HG03139 (cell line): Measurements from ENCODE around the gene SURF4.
A peak's percentile ranks its signal among the peaks of the same experiment; 100 is the strongest.

Experiments
- ATAC-seq: cut with Tn5 transposase; IDR thresholded peaks from one replicate; pipeline ENCODE4 v1.9.1; 2021; ENCODE audit not compliant: unreplicated experiment

SURF4 gene

DNA sequence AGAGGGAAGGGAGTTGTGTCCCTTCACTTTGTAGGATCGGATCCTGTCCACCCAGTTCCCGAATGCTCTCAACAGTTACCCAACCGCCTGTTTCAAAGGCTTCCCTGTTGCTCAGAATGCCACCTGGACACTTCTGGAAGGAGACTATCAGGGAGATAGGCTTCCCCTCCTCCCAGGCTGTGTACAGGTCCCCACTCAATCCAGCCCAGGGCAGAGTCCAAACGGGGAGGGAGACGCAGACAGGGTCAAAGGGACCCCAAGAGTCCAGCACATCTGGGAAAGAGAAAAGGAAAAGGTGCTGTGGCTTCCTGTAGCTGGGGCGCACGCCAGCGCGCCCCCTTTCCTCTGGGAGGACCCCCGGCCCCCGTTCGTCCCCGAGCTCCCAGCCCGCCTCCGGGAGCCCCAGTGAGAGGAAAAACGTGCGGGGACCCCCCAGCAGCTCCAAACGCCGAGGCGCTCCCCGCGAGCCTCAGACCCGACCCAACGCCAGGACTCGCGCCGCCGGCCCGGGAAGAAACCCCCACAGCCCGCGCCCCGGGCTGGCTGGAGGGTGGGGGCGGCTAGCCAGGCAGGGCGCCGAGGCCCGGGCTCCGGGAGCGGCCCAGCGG is 640 bp downstream of the SURF4 start:
- no peak for ATAC-seq

GRCh38 chr9:133374612-133375115 is 1.2 kb downstream of the SURF4 start:
- ATAC-seq, result no peak

GRCh38 chr9:133372144-133372543 is 3.7 kb downstream of the SURF4 start:
- no peak for ATAC-seq

GRCh38 chr9:133371261-133371711 is 4.6 kb downstream of the SURF4 start:
- no peak for ATAC-seq

DNA sequence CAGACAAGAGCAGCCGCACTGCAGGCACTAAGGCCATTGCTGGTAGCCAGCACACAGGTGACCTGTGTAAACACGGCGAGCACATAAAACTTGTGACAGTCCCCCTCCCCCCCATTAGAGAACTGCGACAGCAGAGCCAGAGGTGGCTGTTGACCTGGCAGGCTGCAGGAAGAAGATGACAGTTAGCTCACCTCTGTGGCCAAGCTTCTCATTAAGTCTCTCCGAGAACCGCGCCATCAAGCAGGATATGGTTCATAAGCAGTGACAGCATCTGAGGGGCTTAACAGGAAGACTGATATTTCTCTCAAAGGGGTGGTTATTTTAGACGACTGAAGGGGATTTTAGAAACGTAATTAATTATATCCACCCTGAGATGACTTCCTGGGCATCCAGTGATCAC is 5.2 kb downstream of the SURF4 start:
- ATAC-seq, result no peak

DNA sequence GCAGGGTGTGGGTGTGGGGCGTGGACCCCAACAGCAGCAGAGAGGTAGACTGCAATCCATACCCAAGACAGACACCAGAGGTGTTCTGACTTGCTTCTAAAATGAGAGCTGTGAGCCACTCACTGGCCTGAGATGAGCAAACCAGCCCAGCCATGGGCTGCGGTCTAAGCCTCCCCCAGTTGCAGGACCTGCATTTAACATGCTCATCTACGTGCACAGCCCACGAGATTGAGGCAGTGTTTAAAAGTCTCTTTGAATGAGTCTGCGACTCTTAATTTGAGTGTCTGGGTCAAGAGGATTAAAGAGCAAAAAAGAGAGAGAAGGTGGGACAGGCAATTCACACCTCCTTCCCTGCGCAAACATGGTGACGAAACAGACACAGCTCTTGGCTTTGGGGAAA is 5.9 kb downstream of the SURF4 start:
- ATAC-seq, result no peak

DNA sequence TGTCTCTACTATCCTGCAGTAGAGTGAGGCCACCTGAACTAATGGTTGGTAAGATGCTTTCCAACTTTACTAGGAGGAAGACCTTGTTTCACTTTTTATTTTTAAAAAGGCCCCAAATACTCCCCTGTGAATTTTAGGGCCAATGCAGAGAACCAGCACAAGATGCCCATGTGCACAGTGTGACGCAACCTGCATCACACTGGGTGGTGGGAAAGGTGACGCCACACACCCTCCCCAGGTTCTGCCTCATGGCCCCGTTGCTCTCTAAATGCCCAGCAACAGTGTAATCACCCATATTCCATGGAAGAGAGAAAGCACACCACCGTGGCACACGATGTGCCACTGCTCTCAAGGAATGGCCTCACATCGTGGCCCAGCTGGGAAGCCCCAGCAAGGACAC is 6.4 kb downstream of the SURF4 start:
- ATAC-seq, result no peak

DNA sequence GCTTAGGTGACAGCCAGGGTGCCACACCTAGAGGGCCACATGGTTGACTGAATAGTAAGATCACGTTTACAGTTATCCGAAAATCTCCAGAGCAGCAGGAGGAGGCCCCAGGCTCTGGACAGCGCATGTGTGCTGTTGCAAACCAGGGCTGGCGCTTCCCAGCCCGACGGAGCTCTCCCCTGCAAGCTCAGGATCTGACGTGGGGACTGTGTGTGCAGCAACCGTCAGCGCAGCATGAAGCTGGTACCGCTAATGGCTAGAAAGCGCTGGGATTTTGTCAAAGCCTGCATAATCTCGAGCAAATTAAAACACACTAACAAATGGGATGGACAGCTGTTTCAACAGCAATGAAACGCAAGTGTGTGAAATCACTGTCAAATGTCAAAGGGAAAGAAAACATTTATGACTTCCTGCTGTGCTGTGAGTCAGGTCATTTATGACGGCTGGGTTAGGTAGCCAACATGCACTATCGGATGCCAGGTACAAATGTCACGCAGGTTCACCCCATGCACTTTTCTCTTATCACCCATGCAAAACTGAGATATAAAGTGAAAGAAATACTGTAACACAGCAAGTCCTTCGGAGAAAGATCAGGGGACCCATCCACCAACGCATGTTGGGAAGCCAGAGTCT is 7.5 kb downstream of the SURF4 start:
- no peak for ATAC-seq

GRCh38 chr9:133367778-133368177 is 8.1 kb downstream of the SURF4 start:
- no peak for ATAC-seq

DNA sequence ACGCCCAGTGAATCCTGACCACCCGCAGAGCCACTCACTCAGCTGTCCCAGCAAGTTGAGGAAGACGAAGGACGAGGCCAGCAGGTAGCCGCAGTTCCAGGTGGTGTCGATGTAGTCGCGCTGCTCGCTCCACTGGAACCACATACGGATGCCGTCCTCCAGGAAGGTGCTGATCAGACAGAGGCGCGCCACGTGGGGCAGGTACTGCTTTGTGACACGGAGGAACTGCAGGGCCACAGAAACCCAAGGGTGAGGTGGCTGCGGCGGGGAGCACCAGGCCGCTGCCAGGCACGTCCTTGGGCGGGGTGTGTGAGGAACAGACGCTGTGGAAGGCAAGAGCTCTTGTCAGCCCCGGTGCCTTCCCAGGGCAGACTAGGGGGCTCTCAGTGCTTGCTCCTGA is 8.6 kb downstream of the SURF4 start:
- no peak for ATAC-seq

DNA sequence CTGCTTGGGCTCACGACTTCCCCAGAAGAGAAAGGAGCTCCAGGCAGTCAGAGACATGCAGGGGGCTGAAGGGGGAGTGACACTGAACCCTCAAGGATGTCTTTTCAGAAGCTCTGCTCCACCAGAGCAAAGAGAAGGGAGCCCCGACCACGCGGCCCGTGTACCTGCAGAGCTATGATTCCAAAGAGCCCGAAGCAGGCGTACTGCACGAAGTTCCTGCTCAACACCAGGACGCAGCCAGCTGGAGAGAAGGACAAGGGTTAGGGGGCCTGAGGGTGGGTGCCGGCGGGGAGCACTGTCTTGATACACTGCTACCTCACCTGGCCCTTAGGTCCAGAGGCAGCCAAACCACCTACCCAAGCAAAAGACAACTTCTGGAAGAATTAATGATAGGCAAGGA is 9.4 kb downstream of the SURF4 start:
- ATAC-seq, result no peak

GRCh38 chr9:133362359-133363044 is 13.4 kb downstream of the SURF4 start:
- ATAC-seq, result no peak

DNA sequence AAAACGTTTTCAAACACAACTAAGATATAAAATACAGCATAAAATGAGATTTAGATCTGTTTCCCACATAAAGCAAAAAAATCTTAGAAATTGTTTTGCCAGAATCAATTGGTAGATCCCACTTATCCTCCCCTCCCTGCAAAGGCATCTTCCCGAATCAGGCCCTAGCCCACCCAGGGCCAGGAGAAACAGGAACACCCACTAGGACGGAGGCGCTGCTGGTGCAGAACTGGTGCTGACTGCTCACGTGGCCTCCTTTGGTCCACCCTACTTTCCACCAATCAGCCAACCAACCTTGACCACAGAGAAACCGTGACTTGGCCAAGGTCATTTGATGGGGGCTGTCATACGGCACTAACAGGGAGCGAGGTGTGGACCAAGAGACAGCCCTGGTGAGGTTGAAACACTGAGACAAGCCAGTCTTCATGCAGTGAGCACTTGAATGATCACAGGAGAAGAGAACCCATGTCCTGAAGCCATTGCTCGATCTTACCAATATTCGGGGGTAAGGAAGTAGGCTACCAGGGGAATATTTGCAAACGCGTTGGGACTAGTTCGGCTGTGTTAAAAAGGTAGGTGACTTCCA is 14.3 kb downstream of the SURF4 start:
- no peak for ATAC-seq

- ATAC-seq, result no peak
These were observed 15.2 kb downstream of the SURF4 start for GRCh38 chr9:133360400-133361393.

- ATAC-seq, result no peak
These were observed 16.3 kb downstream of the SURF4 start for GRCh38 chr9:133359399-133360175.

DNA sequence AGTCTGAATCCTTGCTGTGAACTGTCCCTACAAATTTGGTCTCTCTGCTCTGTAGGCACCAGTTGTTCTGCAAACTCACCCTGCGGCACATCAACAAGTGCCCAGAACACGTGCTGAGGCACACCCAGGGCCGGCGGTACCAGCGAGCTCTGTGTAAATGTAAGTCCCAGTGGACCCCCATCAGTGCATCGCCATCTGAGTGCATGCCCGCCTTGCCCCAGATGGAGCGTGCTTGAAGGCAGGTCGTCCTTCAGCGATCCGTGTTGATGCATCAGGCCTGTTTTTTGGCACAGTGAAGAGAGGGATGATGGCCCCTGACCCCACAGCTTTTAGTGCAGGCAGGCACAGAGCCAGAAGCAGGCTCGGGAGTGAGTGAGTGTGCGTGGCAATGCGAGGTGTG is 18.2 kb downstream of the SURF4 start:
- no peak for ATAC-seq

GRCh38 chr9:133356391-133357091 is 19.3 kb downstream of the SURF4 start, which contains the start of the genes SURF1 and SURF2:
Gene SURF1 (minus strand): TSS chr9:133356487. CDS start chr9:133356453, 34 bp downstream.
Gene SURF2 (plus strand): TSS chr9:133356550. CDS start chr9:133356593, 43 bp downstream.
- ATAC-seq, result peak; percentile 53

GRCh38 chr9:133355881-133356357 is 19.9 kb downstream of the SURF4 start:
- ATAC-seq, result peak; percentile 24

DNA sequence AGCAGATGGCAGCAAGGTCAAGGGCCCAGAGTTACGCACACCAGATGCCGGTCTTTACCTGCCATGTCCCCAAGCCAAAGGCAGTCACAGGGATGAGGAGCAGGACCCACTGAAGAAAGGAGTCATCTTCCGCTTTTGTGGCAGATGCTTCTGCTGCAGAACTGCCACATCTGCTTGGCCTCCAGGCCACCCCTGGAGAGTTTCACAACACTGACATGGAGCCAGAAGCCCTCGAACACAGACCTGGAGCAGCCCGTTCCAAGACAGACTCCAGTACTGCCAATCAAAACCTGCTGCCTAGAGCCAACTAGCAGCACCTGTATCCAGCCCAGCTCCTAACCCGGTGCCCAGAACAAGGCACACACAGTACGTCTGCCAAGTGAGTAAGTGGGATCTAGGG is 21.1 kb downstream of the SURF4 start:
- ATAC-seq, result no peak
